Dermis blood vessel endothelial cell (primary cell): ENCODE results near the gene GPR12. TPM values are rescaled to one million over a fixed set of nuclear protein-coding genes. Genes with fewer than 3 reads are reported as not detected.
"Not testable (repeated sequence)": the region's sequence is repeated elsewhere in the genome, so short reads cannot be mapped to it uniquely, and the experiment has no call there.

Source experiments
- DNase-seq: peaks from one replicate; pipeline ENCODE4 v3.0.0; 2010
- total RNA-seq: library from RNA; depleted of rRNA; stranded (reverse); fragments of >200 nt; gene quantifications from 2 replicates; pipeline ENCODE4 v1.2.3, GENCODE V29; 2014

GPR12 gene
- total RNA-seq, 1 donor from 2014 or later: not detected

DNA sequence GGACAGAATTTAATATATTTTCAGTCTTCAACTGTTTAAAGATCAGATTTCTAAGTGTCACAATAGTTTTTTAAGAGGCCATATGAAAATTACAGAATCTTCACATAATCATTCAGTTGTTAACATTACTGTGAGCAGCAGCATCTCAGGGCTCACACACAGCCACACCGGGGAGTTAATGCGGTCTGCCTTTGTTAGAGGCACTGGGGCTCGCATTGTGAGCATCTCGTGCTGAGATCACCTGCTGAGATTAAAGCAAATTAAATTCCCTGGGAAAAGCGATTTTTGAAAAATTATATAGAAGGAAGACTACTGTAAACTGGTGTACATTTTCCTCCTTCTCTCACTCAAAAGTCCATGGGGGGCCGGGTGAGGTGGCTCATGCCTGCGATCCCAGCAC is 16.6 kb downstream of the GPR12 start:
- DNase-seq: no peak

DNA sequence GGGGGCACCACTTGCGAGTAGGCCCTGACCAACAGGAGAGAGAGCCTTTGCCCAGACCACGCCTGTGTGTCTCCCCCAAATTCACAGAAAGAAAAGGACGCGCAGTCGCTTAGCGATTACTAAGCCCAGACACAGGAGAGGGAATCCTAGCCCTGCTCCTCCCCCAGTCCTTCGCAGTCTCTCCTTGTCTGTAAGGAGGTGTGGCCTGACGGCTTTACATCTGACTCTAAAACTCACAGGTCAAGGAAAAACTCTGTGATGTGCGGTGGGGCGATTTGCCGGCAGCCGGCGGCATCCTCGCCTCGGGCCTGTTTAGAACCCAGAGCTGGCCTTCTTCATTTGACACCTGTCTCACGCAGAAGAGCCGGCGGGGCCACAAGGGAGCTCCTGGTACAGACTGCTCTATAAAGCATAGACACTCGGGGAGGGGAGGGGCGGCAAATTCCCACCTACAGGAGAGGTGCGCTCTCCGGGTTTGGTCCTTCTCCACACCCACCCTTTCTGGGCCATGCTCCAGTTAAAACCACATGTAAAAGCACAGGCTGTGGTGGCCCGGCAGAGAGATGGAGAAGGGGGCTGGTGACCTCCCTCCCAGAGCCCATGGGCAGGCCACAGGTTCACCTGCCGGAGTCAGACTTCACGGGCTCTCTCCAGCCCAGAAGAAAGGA is 17.8 kb downstream of the GPR12 start:
- no peak for DNase-seq

DNA sequence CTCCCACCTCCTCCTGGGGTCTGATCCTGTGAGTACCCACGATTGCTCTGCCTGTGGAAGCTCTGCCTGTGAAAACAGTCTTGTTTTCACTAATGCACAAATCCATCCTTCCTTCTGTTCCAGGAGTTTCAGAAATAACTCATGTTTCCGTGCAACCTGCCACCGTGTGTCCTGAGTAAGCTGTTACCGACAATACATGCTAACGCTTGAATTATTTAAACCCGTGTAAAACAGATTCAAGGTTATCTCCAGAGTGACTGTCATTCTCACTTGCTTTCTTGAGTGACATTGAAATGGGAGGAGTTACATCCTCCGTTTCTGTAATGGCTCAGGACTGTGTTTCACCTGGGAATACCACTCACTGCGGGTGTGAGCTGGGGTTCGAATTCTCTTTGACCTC is 24.9 kb downstream of the GPR12 start:
- no peak for DNase-seq

DNA sequence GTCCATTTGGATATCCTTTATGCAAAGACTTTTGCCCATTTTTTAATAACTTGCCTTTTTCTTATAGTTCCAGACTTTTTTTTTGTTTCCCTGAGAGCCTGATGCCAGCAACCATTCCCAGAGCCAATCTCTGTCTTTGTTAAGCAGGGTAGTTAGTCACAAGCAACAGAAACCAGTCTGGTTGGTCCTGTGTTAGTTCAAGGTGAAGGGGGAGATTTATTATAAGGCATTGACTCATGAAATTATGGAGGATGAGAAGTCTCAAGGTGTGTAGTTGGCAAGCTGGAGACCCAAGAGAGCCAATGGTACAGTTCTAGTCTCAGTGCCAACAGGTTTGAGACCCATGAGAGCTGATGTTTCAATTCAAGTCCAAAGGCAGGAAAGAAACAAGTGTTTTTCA is 33.0 kb downstream of the GPR12 start:
- no peak for DNase-seq

DNA sequence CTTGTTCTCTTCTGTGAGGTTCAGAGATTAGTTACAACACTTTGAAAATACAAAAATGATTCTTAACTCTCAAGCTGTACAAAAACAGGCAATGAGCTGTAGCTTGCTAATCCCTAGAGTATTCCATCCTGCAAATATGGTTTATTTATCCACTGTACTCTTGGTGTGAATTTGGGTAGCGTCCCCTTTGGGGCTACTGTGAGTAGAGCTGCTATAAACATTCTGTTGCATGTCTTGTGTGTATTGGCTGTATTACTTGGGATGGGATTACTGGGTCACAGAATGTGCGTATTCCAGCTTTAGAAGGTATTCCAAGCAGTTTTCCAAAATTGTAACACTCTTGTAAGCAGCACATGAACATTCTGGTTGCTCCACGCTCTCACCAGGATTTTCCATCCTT is 33.5 kb downstream of the GPR12 start:
- no peak for DNase-seq

DNA sequence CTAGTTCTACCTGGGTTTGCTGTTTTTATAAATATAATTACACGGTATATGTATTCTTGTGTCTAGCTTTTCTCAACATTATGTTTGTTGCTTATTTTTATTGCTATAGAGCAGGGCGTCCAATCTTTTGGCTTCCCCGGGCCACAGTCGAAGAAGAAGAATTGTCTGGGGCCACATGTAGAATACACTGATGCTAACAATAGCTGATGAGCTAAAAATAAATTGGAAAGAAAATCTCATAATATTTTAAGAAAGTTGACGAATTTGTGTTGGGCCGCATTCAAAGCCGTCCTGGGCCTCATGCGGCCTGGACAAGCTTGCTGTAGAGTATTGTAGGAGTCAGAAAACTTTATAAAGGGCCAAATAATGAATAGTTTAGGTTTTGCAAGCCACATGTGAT is 33.9 kb downstream of the GPR12 start:
- DNase-seq: no peak

DNA sequence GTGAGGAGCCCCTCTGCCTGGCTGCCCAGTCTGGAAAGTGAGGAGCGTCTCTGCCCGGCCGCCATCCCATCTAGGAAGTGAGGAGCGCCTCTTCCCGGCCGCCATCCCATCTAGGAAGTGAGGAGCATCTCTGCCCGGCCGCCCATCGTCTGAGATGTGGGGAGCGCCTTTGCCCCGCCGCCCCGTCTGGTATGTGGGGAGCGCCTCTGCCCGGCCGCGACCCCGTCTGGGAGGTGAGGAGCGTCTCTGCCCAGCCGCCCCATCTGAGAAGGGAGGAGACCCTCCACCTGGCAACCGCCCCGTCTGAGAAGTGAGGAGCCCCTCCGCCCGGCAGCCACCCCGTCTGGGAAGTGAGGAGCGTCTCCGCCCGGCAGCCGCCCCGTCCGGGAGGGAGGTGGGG is 37.0 kb downstream of the GPR12 start:
- DNase-seq: not testable (repeated sequence)

DNA sequence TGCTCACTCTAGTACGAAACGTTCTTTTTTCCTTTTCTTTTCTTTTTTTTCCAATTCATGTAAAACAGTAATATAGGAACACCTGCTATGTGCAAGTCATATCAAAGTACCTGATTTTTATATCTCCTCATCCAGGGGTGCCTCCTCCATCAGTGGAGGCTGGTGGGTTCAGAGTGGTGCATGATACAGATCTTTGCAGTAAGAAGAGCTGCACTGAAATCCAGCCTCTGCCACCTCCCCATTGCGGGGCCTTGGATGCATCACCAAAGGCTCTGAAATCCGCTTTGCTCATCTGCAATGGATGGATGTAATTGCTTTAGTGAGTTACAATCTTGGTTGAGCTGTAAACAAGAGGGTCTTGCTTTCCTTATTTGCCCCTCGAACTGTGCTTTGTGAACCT is 38.3 kb downstream of the GPR12 start:
- no peak for DNase-seq

DNA sequence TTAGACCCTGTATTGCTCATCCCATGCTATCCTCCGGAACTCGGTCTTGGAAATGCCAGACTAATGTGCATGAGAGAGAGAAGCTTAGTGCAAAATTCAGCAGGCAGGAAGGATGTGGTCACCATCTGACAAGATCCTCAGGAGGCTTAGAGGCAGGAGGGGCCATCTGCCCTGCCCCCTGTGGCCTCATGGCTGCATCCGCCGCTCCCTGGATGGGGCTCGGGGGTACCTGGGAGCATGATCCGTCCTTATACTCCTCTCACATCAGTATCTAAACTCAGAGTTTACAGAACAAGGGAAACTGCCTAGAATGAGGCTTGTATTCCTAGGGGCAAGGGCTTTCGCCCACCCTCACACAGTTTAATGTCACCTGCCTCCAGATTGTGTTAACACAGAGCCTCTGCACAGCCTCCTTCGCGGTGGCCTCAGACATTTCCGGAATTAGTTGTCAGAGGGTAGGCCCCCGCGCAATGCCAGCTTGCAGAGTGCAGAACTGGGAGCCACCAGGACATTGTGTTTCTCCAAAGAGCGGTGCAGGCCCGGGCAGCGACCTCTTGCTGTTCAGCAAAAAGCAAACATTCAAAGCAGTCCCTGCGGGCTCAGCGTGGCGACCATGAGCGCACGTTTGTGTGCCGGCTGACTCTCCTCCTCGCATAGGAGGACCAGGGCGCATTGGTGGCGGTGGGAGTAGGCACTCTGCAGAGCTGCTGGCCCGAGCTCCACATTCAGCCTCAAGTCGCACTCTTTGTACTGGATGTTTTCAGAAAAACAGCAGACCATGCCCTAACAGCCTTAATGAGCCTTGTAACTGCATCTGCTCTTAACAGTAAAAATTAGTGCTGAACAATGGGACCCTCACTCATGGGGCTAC is 39.1 kb downstream of the GPR12 start:
- DNase-seq: no peak

DNA sequence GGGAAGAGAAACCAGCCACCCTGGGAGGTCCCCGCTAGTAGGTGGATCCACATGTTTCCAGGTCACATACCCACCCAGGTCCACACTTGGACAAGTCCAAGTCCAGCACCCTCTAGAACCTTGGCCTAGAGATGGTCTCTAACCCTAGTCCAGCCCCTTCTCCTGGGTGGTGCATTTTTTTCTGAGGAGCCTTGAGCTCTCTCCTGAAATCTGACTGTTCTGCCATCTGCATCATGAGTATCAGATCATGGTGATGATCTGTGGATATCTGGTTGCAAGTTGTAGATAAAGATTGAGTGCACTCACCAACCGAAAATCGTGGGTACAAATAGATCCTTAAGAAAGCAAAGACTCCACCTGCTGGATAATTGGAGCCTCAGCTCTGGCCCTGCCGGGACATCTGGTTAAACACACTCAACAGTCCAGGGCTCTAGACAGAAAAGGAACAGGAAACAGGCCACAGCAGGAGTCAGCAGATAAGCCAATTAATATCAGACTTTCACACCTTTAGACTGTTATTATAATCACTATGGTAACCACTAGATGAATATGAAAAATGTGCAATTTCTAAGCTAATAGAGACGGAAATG is 41.1 kb downstream of the GPR12 start:
- peak; percentile 69 for DNase-seq

DNA sequence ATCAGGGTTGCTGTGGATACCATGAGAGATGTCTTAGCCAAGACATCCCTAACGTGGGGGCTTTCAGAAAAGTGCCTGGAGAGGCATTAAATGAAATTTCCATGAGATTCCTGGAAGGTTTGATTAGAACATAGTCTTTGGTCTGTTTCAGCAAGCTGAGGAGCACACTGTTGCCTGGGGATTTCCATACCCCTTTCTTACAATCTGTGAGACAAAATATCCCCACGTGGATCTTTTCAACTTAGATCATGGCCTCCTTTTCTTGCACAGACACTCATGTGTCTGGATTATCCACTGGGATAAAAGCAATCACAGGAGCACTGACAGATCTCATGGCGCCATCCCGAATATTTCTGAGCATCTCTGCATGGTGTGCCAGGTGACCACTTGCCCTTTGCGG is 41.7 kb downstream of the GPR12 start:
- DNase-seq: no peak

DNA sequence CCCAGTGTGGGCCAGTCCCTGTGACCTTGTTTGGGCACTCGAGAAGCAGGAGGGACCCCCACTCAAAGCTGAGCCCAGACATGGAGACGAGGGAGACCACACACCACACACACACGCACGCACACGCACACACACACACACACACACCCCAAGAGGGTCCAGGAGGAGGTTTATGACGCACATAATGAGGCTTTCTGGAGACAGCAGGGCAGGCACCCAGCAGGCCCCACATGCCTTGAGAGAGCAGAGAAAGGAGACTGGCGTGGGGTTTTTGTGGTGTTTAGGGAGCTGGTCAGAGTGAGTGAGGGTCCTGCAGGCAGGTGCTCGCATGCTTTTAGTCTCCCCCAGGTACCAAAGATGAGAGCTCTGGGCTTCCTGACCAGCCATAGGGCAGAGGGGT is 42.4 kb downstream of the GPR12 start:
- DNase-seq: no peak

DNA sequence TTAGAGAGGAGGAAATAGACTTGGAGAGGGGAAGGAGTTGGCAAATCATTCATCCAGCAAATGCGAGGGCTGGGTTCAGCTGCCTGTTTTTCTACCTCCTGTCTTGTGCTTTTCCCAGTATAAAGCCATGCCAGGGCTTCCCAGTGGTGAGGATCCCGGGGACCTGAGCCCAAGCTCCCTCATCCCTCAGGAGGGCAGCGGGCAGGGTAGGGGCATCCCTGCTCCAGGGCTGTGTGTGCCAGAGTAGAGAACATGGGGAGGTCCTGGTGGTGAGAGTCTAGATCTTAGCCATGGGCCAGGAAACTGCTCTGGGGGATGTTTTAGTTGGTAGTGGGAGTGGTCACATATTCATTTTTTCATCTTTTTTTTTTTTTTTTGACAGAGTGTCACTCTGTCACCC is 43.6 kb downstream of the GPR12 start:
- no peak for DNase-seq

DNA sequence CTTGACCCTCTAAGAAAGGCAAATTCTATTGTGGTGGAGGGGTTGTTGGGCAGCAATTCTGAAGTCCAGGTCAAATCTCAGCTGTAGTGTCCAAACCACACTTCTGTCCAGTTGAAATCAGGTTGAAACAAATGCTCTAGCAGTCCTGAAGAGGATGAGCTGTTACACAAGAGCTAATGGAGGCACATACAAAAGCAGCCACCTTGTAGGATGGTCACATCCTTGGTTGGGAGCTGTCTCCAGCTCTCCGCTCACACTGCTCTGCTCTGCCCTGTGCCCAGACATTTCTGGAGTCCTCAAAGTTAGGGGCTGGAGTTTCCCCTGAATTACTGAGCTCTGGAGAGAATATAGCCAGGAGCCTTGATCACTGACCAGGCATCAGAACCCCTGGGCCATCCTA is 47.2 kb downstream of the GPR12 start:
- no peak for DNase-seq

DNA sequence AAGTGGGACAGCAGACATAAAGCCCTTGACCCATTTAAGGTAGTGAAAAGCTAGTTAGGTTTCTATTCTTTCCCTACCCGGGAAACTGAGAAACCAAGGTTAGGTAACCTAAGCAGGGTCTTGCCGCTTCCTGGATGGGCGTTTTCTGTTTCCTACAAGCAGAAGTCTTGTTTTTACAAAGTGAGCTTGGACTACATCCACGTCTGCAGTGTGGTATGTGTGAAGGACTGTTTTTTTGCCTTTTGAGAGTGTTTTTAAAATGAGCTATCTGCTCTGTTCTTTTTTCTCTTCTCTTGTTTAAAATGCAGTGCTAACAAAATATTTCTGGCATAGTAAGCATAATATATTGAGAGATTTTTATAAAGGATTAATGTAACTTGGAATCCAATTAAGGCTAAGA is 49.4 kb downstream of the GPR12 start:
- no peak for DNase-seq

DNA sequence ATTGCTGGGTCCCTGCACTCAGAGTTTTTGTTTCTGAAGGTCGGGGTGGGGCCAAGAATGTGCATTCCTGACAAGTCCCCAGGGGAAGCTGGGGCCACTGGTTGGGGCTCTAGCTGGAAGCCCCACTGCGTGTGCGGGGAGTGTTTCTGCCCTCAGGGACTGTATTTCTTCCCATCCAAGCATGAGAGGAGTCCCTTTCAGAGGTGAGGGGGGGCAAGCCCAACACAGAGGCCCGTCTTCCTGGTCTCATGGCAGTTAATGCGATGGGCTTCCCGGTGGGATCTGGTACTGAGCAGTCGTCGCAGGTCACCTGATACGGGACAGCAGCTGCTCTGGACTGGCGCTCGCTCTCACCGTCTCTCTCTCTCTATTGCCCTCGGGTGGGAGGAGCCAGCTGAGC is 50.4 kb downstream of the GPR12 start:
- DNase-seq: no peak

DNA sequence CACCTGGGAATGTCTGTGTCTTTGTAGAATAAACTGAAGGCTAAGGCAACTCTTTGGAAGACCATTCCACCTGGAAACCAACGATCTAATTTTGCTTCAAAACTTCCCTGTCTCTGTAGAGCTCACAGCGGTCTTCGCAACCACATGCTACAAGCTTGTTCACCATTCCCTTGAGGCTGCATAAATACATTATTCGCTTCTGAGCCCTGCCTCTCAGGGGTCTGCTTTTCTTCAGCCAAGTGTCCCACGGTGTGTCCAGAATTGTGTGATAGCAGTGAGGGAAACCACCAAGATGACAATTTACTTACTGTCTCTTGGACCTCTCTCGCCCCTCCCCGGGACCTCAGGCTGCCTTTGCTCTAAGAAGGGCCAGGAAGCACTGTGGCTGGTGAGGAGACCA is 51.1 kb downstream of the GPR12 start:
- no peak for DNase-seq

DNA sequence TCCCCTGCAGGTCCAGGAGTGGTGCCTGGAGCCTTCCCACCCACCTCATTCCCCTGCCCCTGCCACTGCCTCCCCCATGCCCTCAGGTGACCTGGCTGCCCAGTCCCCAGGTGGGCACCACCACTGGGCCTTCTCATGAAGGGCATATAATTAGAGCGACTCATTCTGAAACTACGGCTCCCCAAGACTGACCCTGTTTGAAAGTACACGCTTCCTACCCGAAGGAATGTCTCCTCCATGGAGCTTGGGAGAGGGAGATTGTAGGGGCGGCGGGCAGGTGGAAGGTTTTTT is 52.6 kb downstream of the GPR12 start:
- DNase-seq: no peak

DNA sequence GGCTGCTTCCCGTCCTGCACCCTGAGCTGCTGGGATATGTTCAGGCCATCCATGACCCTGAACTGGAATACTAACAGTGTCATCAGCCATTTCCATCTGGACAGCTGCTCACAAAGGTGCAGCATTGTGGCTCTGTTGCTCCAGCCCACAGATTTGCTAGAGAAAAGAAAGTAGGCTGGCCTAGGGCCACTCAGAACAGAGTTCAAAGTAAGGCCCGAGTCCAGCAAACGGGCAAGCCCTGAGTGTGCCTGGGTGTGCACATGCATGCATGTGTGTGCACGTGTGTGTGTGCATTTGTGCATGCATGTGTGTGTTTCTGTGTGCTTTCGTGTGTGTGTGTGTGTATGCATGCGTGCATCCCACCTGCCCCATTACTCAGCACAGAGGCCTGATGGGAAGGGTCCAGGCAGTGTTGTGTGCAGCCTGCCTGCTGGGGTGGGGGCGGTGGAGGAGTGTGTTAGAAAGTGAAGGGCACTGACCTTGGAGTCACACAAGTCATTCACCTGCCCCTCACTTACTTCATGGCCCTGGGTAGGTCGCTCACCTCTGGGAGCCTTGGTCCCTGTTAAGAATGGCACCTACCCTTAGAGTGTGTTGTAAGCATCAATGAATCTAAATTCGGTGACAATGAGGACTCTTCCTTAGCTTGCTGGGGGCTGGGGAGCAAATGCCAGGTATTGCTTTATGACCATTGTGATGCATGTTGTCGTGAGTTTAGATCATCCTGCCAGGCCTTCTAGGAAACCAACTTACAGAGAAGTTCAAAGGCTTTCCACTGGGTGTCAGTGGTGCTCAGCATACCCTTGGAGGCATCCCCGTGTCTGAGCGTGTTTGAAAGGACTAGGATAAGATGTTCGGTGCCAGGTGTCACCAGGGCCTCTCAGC is 53.2 kb downstream of the GPR12 start:
- DNase-seq: peak; percentile 72

DNA sequence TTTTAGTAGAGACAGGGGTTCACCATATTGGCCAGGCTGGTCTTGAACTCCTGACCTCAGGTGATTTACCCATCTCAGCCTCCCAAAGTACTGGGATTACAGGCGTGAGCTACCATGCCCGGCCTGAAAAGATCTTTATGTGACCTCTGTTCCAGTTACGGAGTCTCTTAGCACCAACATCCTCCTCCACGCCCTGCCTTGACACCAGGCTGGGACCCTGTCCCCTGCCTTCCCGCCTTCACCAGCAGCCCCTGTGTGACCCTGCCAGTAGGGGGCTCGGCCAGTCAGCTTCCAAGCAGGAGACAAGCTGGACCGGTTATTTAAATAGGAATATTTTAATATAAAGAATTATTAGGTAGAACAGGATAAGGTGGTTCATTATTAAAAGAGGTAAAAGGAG is 54.2 kb downstream of the GPR12 start:
- no peak for DNase-seq

DNA sequence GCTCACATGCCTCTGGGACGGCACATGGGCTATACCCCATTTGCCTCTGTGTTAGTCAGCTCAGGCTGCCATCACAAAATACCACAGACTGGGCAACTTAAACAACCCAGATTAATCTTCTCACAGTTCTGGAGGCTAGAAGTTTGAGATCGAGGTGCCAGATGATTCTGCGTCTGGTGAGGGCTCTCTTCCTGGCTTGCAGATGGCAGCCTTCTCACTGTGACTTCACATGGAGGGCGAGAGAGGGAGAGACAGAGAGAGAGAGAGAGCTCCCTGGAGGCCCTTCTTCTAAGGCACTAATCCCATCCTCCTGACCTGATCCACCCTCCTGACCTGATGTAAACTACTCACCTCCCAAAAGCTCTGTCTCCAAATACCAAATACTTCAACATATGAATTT is 55.0 kb downstream of the GPR12 start:
- DNase-seq: no peak
